ENCODE measurements around the gene NUCB2.

- TF ChIP-seq CTCF (conservative IDR thresholded peaks at IDR 0.05; ENCODE audit: low read depth, low read length) (no peak), EZH2 (IDR thresholded peaks at IDR 0.05; ENCODE audit: borderline replicate concordance, low read depth, low read length, poor library complexity, severe bottlenecking) (no peak)
These were observed 16.5 kb upstream of the NUCB2 start for GRCh38 chr11:17260020-17260419.
